HEK293 (cell line): ENCODE measurements around the gene FAM221B.

Source experiments
- ZNF670 ChIP-seq: fragments of 450-650 bp; formaldehyde crosslinking; IDR thresholded peaks from 2 replicates; pipeline ENCODE4 v1.5.1; 2016; ENCODE audit warnings: missing biosample characterization, missing genetic modification characterization, low read depth
- TF ChIP-seq, protein P1 (sequence below): sonication (generic); formaldehyde crosslinking; IDR thresholded peaks from 2 replicates; pipeline ENCODE4 v1.8.1; 2022; ENCODE audit warnings: mild to moderate bottlenecking, moderate library complexity, missing genetic modification reagents
- TF ChIP-seq, protein P2 (sequence below): fragments of 450-650 bp; formaldehyde crosslinking; IDR thresholded peaks from 2 replicates; pipeline ENCODE4 v1.5.1; 2016; ENCODE audit warnings: missing biosample characterization, missing genetic modification characterization

DNA sequence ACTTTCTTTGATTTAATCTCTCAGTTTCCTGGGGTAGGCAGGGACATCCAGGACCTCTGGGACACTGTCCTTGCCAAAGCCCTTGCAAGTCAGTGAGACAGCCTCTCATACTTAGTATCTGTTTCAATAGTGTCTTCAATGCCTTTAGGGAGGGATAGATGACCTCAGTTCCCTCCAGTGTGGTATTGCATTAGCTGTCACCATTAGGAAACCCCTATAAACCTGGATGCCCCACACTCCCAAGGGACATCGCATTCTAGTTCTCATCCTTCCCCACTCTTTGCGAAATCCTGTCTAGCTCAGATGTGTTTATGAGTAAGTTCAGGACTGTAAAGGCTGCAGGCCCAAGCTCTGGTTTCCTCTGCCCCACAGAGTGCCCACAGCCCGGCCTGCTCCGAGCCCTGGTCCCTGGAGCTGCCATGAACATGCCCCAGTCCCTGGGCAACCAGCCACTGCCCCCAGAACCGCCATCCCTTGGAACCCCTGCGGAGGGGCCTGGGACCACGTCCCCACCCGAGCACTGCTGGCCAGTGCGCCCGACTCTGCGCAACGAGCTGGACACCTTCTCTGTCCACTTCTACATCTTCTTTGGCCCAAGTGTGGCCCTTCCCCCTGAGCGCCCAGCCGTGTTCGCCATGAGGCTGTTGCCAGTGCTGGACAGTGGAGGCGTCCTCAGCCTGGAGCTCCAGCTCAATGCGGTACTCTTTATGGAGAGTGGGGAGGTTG lies 13.7 kb upstream of the FAM221B start:
- TF ChIP-seq, protein P1, sequence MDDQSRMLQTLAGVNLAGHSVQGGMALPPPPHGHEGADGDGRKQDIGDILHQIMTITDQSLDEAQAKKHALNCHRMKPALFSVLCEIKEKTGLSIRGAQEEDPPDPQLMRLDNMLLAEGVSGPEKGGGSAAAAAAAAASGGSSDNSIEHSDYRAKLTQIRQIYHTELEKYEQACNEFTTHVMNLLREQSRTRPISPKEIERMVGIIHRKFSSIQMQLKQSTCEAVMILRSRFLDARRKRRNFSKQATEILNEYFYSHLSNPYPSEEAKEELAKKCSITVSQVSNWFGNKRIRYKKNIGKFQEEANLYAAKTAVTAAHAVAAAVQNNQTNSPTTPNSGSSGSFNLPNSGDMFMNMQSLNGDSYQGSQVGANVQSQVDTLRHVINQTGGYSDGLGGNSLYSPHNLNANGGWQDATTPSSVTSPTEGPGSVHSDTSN (CRISPR knock-in tag) = no peak
- no peak for TF ChIP-seq ZNF670
- TF ChIP-seq, protein P2, sequence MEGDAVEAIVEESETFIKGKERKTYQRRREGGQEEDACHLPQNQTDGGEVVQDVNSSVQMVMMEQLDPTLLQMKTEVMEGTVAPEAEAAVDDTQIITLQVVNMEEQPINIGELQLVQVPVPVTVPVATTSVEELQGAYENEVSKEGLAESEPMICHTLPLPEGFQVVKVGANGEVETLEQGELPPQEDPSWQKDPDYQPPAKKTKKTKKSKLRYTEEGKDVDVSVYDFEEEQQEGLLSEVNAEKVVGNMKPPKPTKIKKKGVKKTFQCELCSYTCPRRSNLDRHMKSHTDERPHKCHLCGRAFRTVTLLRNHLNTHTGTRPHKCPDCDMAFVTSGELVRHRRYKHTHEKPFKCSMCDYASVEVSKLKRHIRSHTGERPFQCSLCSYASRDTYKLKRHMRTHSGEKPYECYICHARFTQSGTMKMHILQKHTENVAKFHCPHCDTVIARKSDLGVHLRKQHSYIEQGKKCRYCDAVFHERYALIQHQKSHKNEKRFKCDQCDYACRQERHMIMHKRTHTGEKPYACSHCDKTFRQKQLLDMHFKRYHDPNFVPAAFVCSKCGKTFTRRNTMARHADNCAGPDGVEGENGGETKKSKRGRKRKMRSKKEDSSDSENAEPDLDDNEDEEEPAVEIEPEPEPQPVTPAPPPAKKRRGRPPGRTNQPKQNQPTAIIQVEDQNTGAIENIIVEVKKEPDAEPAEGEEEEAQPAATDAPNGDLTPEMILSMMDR (tag by site-specific recombination) = no peak
